ENCODE data around the gene ZBTB20.

Gene ZBTB20

GRCh38 chr3:114506591-114507300, 640.3 kb downstream of the ZBTB20 start:
- H3K36me3 ChIP-seq (ENCODE audit: low read length) = no peaks in the 10 kb centered on the region

GRCh38 chr3:114504941-114505628, 642.0 kb downstream of the ZBTB20 start:
- no peak for TF ChIP-seq CTCF (IDR thresholded peaks at IDR 0.05; ENCODE audit: insufficient read depth, low read length, poor library complexity, severe bottlenecking)
- no peak for TF ChIP-seq EZH2phosphoT487 (conservative IDR thresholded peaks at IDR 0.05; ENCODE audit: low read length)
- Histone ChIP-seq H3K4me2 (ENCODE audit: low read depth, low read length, poor library complexity, severe bottlenecking) (no peak overlapping the region), H3K4me3 (ENCODE audit: insufficient read depth, low read length, poor library complexity, severe bottlenecking) (no peak overlapping the region), H4K20me1 (ENCODE audit: low read depth, low read length) (no peaks in the 10 kb centered on the region), H3K9me3 (ENCODE audit: insufficient read depth, low read length) (no peaks in the 10 kb centered on the region), H3K27me3 (ENCODE audit: low read length) (no peaks in the 10 kb centered on the region), H3K79me2 (ENCODE audit: insufficient read depth, low read length) (no peaks in the 10 kb centered on the region), H3F3A (ENCODE audit: insufficient read depth) (no peaks in the 10 kb centered on the region), H3K27ac (ENCODE audit: low read depth, low read length) (no peak overlapping the region), H3K9ac (ENCODE audit: low read length) (no peak overlapping the region), H3K36me3 (ENCODE audit: low read length) (no peaks in the 10 kb centered on the region), H3K9me2 (replicated peaks; ENCODE audit: insufficient read depth, low read length) (no peaks in the 10 kb centered on the region), H2AFZ (ENCODE audit: low read depth, low read length, severe bottlenecking) (no peak overlapping the region)

More at GRCh38 chr3:114506591-114507300, 640.3 kb downstream of the ZBTB20 start:
- Histone ChIP-seq H3K27me3 (ENCODE audit: low read length) (no peaks in the 10 kb centered on the region), H3K79me2 (ENCODE audit: insufficient read depth, low read length) (no peaks in the 10 kb centered on the region), H3K27ac (ENCODE audit: low read depth, low read length) (no peak overlapping the region), H4K20me1 (ENCODE audit: low read depth, low read length) (no peaks in the 10 kb centered on the region), H3K9me2 (replicated peaks; ENCODE audit: insufficient read depth, low read length) (no peaks in the 10 kb centered on the region), H3F3A (ENCODE audit: insufficient read depth) (no peaks in the 10 kb centered on the region), H3K9ac (ENCODE audit: low read length) (no peak overlapping the region), H3K4me3 (ENCODE audit: insufficient read depth, low read length, poor library complexity, severe bottlenecking) (no peak overlapping the region), H3K4me2 (ENCODE audit: low read depth, low read length, poor library complexity, severe bottlenecking) (no peak overlapping the region), H2AFZ (ENCODE audit: low read depth, low read length, severe bottlenecking) (no peak overlapping the region), H3K9me3 (ENCODE audit: insufficient read depth, low read length) (no peaks in the 10 kb centered on the region)
- TF ChIP-seq CTCF (IDR thresholded peaks at IDR 0.05; ENCODE audit: insufficient read depth, low read length, poor library complexity, severe bottlenecking) (no peak), EZH2phosphoT487 (conservative IDR thresholded peaks at IDR 0.05; ENCODE audit: low read length) (no peak)

- no peaks in the 10 kb centered on the region for H3F3A ChIP-seq (ENCODE audit: insufficient read depth)
- H2AFZ ChIP-seq (ENCODE audit: low read depth, low read length, severe bottlenecking) = no peak overlapping the region
- no peak for TF ChIP-seq CTCF (IDR thresholded peaks at IDR 0.05; ENCODE audit: insufficient read depth, low read length, poor library complexity, severe bottlenecking)
- TF ChIP-seq EZH2phosphoT487 (conservative IDR thresholded peaks at IDR 0.05; ENCODE audit: low read length) = no peak
Observed at GRCh38 chr3:114502204-114502603, 644.9 kb downstream of the ZBTB20 start.

More at GRCh38 chr3:114502204-114502603, 644.9 kb downstream of the ZBTB20 start:
- Histone ChIP-seq H3K4me3 (ENCODE audit: insufficient read depth, low read length, poor library complexity, severe bottlenecking) (no peak overlapping the region), H3K79me2 (ENCODE audit: insufficient read depth, low read length) (no peaks in the 10 kb centered on the region), H4K20me1 (ENCODE audit: low read depth, low read length) (no peaks in the 10 kb centered on the region), H3K27ac (ENCODE audit: low read depth, low read length) (no peak overlapping the region), H3K9me2 (replicated peaks; ENCODE audit: insufficient read depth, low read length) (no peaks in the 10 kb centered on the region), H3K27me3 (ENCODE audit: low read length) (no peaks in the 10 kb centered on the region), H3K4me2 (ENCODE audit: low read depth, low read length, poor library complexity, severe bottlenecking) (no peak overlapping the region), H3K9ac (ENCODE audit: low read length) (no peak overlapping the region), H3K9me3 (ENCODE audit: insufficient read depth, low read length) (no peaks in the 10 kb centered on the region), H3K36me3 (ENCODE audit: low read length) (no peaks in the 10 kb centered on the region)

Measured in SU-DHL-6 (cell line).